Body of pancreas (tissue), 4 donors: ENCODE results near the gene U2AF2. TPM values are rescaled to one million over a fixed set of nuclear protein-coding genes. Genes with fewer than 3 reads are reported as not detected.

Experiments
- ATAC-seq: fragments of 150-250 bp; one replicate; pipeline ENCODE4 v1.9.1; 2016
- DNase-seq, 4 donors: peaks; one replicate each; pipeline ENCODE4 v3.0.0-alpha.2; 2019
- H3K27ac ChIP-seq, 4 donors: fragments of 200-600 bp; sonication (generic); 1 replicate in 3 of 4; 2 replicates in 1 of 4; pipeline versions ENCODE4 v1.5.1 to v1.6.1; 2016 to 2019; ENCODE audit warnings: mild to moderate bottlenecking in 1 of 4, mixed read lengths in 1 of 4, moderate library complexity in 1 of 4
- H3K27me3 ChIP-seq, 2 donors: fragments of 200-600 bp; sonication (generic); one replicate each; pipeline ENCODE4 v1.6.0; 2016; ENCODE audit warnings: mild to moderate bottlenecking in 1 of 2
- H3K36me3 ChIP-seq, 2 donors: fragments of 200-600 bp; sonication (generic); replicated peaks in 1 of 2; 2 replicates each; pipeline ENCODE4 v1.5.1; 2016; ENCODE audit warnings: low read depth in 2 of 2; ENCODE audit not compliant: insufficient read depth in 1 of 2
- H3K4me1 ChIP-seq: fragments of 200-600 bp; sonication (generic); one replicate; pipeline ENCODE4 v1.6.0; 2016
- H3K4me3 ChIP-seq, 2 donors: fragments of 200-600 bp; sonication (generic); 1 replicate in 1 of 2; 2 replicates in 1 of 2; pipeline ENCODE4 v1.5.1; 2016 to 2019
- H3K9me3 ChIP-seq, 3 donors: fragments of 200-600 bp; sonication (generic); 1 replicate in 2 of 3; 2 replicates in 1 of 3; pipeline ENCODE4 v1.5.1; 2016
- POLR2A ChIP-seq, 3 donors: fragments of 450-650 bp; IDR thresholded peaks; one replicate each; pipeline ENCODE4 v1.6.1; 2016; ENCODE audit warnings: antibody characterized with exemption in 3 of 3, mild to moderate bottlenecking in 2 of 3
- WGBS, 2 donors: methylation state at CpG; one replicate each; pipeline ENCODE4 v1.1.5; 2017; 5-methylcytosine and 5-hydroxymethylcytosine counted together
- intact Hi-C: fragments of 100-400 bp; cut with DNase I; formaldehyde crosslinking; loops from one replicate; pipeline ENCODE4 v1.15.1; 2023
- total RNA-seq, 2 donors: library from RNA; depleted of rRNA; stranded (reverse); fragments of >200 nt; gene quantifications; one replicate each; pipeline ENCODE4 v1.1.0, GENCODE V29; 2016
- TF ChIP-seq, protein P1 (sequence below), 7 experiments: fragments of 450-650 bp in 4 of 7; fragments of 200-600 bp in 3 of 7; sonication (generic) in 3 of 7; IDR thresholded peaks; one replicate each; pipeline ENCODE4 v1.5.1; 2016 to 2019; ENCODE audit warnings: antibody characterized with exemption in 7 of 7

U2AF2 gene
- total RNA-seq, 2 donors from 2014 or later = 53.4 to 106 TPM

DNA sequence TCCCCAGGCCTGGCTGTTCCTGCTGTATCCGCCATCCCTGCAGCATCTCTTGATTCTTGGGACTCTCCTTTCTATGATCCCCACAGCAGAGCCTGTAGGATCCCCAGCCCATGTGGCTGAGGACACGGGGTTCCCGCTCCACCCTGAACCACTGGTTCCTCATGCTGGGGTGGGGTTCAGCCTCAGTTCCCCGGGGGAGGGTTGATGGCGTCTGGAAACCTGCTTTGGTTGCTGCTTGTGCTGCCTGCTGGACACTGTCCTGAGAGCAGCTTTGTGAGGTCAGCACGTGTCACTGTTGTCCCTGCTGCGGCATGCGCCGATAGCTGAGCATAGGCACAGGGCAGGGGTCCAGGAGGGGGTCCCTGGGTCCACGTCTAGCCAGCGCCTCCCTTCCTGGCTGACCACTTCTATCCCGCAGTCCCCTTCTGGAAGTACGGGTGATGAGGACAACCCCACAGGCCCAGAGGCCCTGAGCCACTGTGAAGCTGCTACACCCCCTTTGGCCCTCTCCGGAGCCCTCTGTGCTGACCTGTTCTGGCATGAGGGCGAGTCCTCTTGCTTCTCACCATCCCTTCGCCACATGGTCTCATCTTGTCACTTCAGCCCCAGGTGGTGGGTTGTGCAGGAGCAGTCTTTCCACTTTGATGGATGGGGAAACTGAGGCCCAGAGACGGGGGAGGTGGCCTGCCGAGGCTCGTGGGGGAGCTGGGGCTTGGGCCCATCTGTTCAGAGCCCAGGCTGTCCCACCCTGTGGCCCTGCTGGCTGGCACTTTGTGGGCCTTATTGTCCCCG lies 25.7 kb downstream of the U2AF2 start:
- DNase-seq (no peak), ATAC-seq (no peak)
- H3K36me3 ChIP-seq = peaks cover 0 to 12% of the 10 kb centered on the region in 2 donors
- TF ChIP-seq POLR2A (IDR thresholded peaks at IDR 0.05) = no peak
- TF ChIP-seq, protein P1, sequence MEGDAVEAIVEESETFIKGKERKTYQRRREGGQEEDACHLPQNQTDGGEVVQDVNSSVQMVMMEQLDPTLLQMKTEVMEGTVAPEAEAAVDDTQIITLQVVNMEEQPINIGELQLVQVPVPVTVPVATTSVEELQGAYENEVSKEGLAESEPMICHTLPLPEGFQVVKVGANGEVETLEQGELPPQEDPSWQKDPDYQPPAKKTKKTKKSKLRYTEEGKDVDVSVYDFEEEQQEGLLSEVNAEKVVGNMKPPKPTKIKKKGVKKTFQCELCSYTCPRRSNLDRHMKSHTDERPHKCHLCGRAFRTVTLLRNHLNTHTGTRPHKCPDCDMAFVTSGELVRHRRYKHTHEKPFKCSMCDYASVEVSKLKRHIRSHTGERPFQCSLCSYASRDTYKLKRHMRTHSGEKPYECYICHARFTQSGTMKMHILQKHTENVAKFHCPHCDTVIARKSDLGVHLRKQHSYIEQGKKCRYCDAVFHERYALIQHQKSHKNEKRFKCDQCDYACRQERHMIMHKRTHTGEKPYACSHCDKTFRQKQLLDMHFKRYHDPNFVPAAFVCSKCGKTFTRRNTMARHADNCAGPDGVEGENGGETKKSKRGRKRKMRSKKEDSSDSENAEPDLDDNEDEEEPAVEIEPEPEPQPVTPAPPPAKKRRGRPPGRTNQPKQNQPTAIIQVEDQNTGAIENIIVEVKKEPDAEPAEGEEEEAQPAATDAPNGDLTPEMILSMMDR (IDR thresholded peaks at IDR 0.05) = no peak
- intact Hi-C loops = no loop called here
- H3K4me1 ChIP-seq = peaks cover 95% of the 10 kb centered on the region
- WGBS, 2 donors = 88 to 91% methylated on average over 19 of the region's 20 CpGs
- peak overlapping the region in 1 of 4 donors; percentile 5 for H3K27ac ChIP-seq
- H3K9me3 ChIP-seq = no peaks in the 10 kb centered on the region
- no peak overlapping the region for H3K4me3 ChIP-seq
- H3K27me3 ChIP-seq = no peaks in the 10 kb centered on the region

DNA sequence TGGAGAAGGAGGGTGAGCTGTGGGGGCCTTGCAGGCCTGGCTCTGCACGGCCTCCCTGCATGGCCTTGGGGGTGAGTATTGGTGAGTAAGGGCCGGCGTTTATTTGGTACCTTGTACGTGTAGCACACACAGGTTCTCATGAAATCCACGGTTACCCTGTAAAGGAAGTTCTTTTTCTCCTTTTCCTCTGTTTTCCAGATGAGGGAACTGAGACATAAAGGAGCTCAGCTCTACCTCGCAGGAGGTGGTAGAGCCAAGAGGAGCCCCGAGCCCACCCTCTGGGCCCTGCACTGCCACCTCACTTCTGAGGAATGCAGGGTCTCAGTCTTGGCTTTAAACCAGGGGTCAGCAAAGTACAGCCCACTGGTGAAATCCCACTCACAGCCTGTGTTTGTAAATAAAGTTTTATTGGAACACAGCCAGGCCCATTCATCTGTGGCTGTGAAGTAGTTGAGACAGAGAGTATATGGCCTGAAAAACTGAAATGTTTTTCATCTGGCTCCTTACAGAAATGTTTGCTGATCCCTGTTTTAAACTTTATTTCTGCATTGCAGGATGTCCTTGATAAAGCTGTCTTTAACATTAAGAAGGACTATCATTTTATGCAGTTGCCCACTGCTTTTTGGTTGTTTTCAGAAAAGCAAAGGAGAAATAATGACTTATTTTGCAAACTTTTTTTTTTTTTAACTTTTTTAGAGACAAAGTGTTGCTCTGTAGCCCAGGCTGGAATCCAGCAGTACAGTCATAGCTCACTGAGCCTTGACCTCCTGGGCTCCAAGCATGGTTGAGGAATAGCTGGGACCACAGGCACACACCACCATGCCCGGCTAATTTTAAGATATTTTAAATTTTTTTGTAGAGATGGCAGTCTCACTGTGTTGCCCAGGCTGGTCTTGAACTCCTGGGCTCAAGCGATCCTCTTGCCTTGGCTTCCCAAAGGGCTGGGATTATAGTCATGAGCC lies 26.6 kb downstream of the U2AF2 start:
- intact Hi-C loops = no loop called here
- peaks cover 0 to 19% of the 10 kb centered on the region in 2 donors for H3K36me3 ChIP-seq

DNA sequence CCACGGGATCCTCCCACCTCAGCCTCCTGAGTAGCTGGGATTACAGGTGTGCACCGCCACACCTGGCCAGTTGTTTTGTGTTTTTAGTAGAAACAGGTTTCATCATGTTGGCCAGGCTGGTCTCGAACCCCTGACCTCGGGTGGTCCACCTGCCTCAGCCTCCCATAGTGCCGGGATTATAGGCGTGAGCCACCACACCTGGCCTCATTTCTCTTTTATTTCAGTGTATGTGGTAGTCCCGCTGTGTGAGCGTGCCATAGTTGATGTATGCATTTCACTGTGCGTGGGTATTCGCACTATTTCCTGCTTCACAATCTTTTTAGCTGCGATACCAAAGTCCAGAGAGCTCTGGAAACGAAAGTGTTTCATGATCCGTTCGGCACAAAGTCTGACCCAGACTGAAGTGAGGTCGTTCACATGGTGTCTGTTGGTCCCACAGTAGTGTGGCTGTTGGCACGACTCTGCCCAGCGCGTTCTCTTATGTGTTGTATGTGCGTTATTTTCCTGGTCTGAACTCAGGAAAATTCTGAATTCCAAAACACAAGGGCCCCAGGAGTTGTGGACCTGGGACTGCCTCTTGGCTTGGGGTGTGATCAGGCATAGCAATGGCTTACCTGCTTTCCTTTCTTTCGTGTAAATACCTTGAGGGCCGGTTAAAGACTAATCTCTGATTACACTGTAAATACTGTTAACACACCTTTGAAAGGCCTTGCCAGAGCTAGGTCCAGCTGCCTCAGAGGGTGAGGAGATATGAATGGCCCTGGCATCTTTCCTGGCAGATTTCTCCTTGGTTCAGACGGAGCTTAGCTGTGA lies 28.8 kb downstream of the U2AF2 start:
- Histone ChIP-seq H3K4me3 (no peak overlapping the region), H3K27ac (peak overlapping the region; percentile 72 to 87 (median 78)), H3K9me3 (no peaks in the 10 kb centered on the region), H3K27me3 (no peaks in the 10 kb centered on the region), H3K36me3 (peaks cover 0 to 20% of the 10 kb centered on the region in 2 donors), H3K4me1 (peaks cover 85% of the 10 kb centered on the region)
- WGBS, 2 donors = 19 to 38% methylated on average over 22 of the region's 22 CpGs
- ATAC-seq (peak; percentile 93), DNase-seq (peak; percentile 77 to 92 (median 88))
- intact Hi-C loops = no loop called here
- TF ChIP-seq POLR2A (IDR thresholded peaks at IDR 0.05) = peak in 2 of 3 donors; percentile 42 to 48
- TF ChIP-seq, protein P1 (IDR thresholded peaks at IDR 0.05) = no peak

More for the DNA sequence above, 26.6 kb downstream of the U2AF2 start:
- no peak for DNase-seq
- no peak for TF ChIP-seq POLR2A (IDR thresholded peaks at IDR 0.05)
- TF ChIP-seq, protein P1 (IDR thresholded peaks at IDR 0.05) = no peak
- WGBS, 2 donors = 83 to 85% methylated on average over 9 of the region's 9 CpGs
- Histone ChIP-seq H3K4me1 (peaks cover 97% of the 10 kb centered on the region), H3K4me3 (no peak overlapping the region), H3K27me3 (no peaks in the 10 kb centered on the region), H3K9me3 (no peaks in the 10 kb centered on the region), H3K27ac (peak overlapping the region in 1 of 4 donors; percentile 5)
- no peak for ATAC-seq

DNA sequence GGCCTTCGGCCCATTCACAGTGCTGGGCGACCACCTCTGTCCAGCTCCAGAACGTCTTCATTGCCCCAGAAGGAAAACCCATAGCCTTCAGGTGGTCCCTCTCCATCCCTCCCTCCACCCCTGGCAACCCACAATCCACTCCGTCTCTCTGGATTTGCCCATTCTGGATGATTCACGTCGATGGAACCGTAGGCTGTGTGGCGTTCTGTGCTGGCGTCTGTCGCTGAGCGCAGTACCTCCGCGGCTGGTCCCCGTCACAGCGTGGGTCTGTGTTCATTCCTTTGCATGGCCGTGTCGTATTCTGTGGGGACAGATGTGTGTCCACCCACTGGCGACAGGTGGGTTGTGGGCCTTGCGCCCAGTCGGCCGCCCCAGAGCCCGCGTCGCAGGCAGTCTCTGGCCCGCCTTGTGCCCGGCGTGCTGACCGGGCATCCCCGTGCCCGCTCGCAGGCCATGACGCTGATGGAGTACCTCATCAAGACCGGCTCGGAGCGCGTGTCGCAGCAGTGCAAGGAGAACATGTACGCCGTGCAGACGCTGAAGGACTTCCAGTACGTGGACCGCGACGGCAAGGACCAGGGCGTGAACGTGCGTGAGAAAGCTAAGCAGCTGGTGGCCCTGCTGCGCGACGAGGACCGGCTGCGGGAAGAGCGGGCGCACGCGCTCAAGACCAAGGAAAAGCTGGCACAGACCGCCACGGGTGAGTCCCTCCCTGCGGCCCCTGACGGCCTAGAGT lies 30.3 kb downstream of the U2AF2 start:
- intact Hi-C loops = no loop called here
- no peak for DNase-seq

More for the DNA sequence above, 30.3 kb downstream of the U2AF2 start:
- no peak overlapping the region for H3K4me3 ChIP-seq
- peaks cover 70% of the 10 kb centered on the region for H3K4me1 ChIP-seq
- no peak for ATAC-seq
- H3K27ac ChIP-seq = peak overlapping the region in 3 of 4 donors; percentile 72 to 87 (median 83)
- TF ChIP-seq, protein P1 (IDR thresholded peaks at IDR 0.05) = no peak
- no peak for TF ChIP-seq POLR2A (IDR thresholded peaks at IDR 0.05)
- H3K27me3 ChIP-seq = no peaks in the 10 kb centered on the region
- WGBS, 2 donors = 92 to 95% methylated on average over 44 to 46 of the region's 60 CpGs
- no peaks in the 10 kb centered on the region for H3K9me3 ChIP-seq
- H3K36me3 ChIP-seq = peaks cover 10 to 22% of the 10 kb centered on the region in 2 donors
